ENCODE data around the gene AKT1. TPM values are rescaled to one million over a fixed set of nuclear protein-coding genes. Genes with fewer than 3 reads are reported as not detected.

Gene AKT1
- total and polyA plus RNA-seq, 2 of the 13 experiments (the other 11 are each of a cell fraction or from before 2014, with no cell fraction given) = 96.2 to 116 TPM

- no peak for TF ChIP-seq TBP (CRISPR knock-in tag; IDR thresholded peaks at IDR 0.05)
- TF ChIP-seq RXRB (CRISPR knock-in tag; IDR thresholded peaks at IDR 0.05; ENCODE audit: borderline replicate concordance) = peak; percentile 56; the same call in 1 of the 2 replicates
- TF ChIP-seq ZNF225 (CRISPR knock-in tag; IDR thresholded peaks at IDR 0.05) = no peak
- TF ChIP-seq ZBTB38 (CRISPR knock-in tag; IDR thresholded peaks at IDR 0.05) = 0 out of 2 replicates have a peak, but pooled peaks have one; percentile 37
- no peak for TF ChIP-seq BATF2 (CRISPR knock-in tag; IDR thresholded peaks at IDR 0.05)
- no peak for TF ChIP-seq ZNF224 (CRISPR knock-in tag; IDR thresholded peaks at IDR 0.05)
- no peak for TF ChIP-seq ZNF30 (CRISPR knock-in tag; IDR thresholded peaks at IDR 0.05)
- TF ChIP-seq REL (CRISPR knock-in tag; conservative IDR thresholded peaks at IDR 0.05) = no peak
- peak in 1 of 2 experiments; percentile 76; a peak in 1 of 4 replicates for TF ChIP-seq REST (IDR thresholded peaks at IDR 0.05; ENCODE audit: borderline replicate concordance in 1 of 2, low read depth in 1 of 2, low read length in 2 of 2)
- no peak for TF ChIP-seq FUBP1 (CRISPR knock-in tag; IDR thresholded peaks at IDR 0.05; ENCODE audit: borderline replicate concordance)
- no peak for TF ChIP-seq PTBP1 (IDR thresholded peaks at IDR 0.05; ENCODE audit: low read depth, low read length, poor library complexity, severe bottlenecking)
- TF ChIP-seq KDM5B (CRISPR knock-in tag; IDR thresholded peaks at IDR 0.05; ENCODE audit: borderline replicate concordance) = no peak
- no peak for TF ChIP-seq ZNF382 (CRISPR knock-in tag; IDR thresholded peaks at IDR 0.05; ENCODE audit: borderline replicate concordance)
- peak; percentile 73; the same call in 1 of the 2 replicates for TF ChIP-seq ZNF317 (CRISPR knock-in tag; IDR thresholded peaks at IDR 0.05)
- TF ChIP-seq TFE3 (CRISPR knock-in tag; IDR thresholded peaks at IDR 0.05) = no peak
- peak; percentile 54; the same call in 1 of the 2 replicates for TF ChIP-seq MEF2D (CRISPR knock-in tag; IDR thresholded peaks at IDR 0.05)
- TF ChIP-seq ZNF569 (CRISPR knock-in tag; IDR thresholded peaks at IDR 0.05; ENCODE audit: borderline replicate concordance) = no peak
- TF ChIP-seq HMG20A (CRISPR knock-in tag; IDR thresholded peaks at IDR 0.05; ENCODE audit: borderline replicate concordance) = no peak
- TF ChIP-seq HES4 (CRISPR knock-in tag; IDR thresholded peaks at IDR 0.05; ENCODE audit: borderline replicate concordance) = no peak
- TF ChIP-seq ZKSCAN8 (CRISPR knock-in tag; IDR thresholded peaks at IDR 0.05; ENCODE audit: borderline replicate concordance) = 0 out of 2 replicates have a peak, but pooled peaks have one; percentile 54
- no peak for TF ChIP-seq ATRX (CRISPR knock-in tag; IDR thresholded peaks at IDR 0.05; ENCODE audit: borderline replicate concordance)
- TF ChIP-seq ZNF430 (CRISPR knock-in tag; IDR thresholded peaks at IDR 0.05) = peak; percentile 81; the same call in 1 of the 2 replicates
Observed at GRCh38 chr14:104766863-104767633, 28.5 kb downstream of the AKT1 start (continued).
